Activated B cell treated with CpG ODN at 0.5 μM for 24 hours (primary cell): ENCODE results near the gene THRA. TPM values are rescaled to one million over a fixed set of nuclear protein-coding genes. Genes with fewer than 3 reads are reported as not detected.

Experiments
- ATAC-seq: fragments of 200-7000 bp; cut with Tn5 transposase; one replicate; pipeline ENCODE4 v1.10.0; 2021; ENCODE audit warnings: low read depth, mild to moderate bottlenecking, moderate library complexity
- CTCF ChIA-PET: fragments of 350-600 bp; sonication (Branson Sonifier 250); formaldehyde crosslinking; loops from one replicate; lab custom pipeline; 2021; ENCODE audit warnings: antibody characterized with exemption; lab: Charles Lee
- POLR2A ChIA-PET: fragments of 350-600 bp; sonication (Branson Sonifier 250); formaldehyde crosslinking; loops from one replicate; lab custom pipeline; 2021; ENCODE audit warnings: antibody characterized with exemption; lab: Charles Lee
- DNase-seq: peaks from one replicate; pipeline ENCODE4 v3.0.0; 2022
- H3K27ac Mint-ChIP-seq: one replicate; pipeline ENCODE4 v1.8.0; 2020; ENCODE audit warnings: mixed read lengths
- H3K27me3 Mint-ChIP-seq: one replicate; pipeline ENCODE4 v1.8.0; 2021; ENCODE audit warnings: mixed read lengths
- H3K36me3 Mint-ChIP-seq: one replicate; pipeline ENCODE4 v1.8.0; 2021; ENCODE audit warnings: low read depth, mixed read lengths
- H3K4me1 Mint-ChIP-seq: one replicate; pipeline ENCODE4 v1.8.0; 2021; ENCODE audit warnings: mixed read lengths
- H3K4me3 Mint-ChIP-seq: one replicate; pipeline ENCODE4 v1.8.0; 2020; ENCODE audit warnings: mild to moderate bottlenecking, mixed read lengths
- H3K9me3 Mint-ChIP-seq: one replicate; pipeline ENCODE4 v1.8.0; 2020; ENCODE audit warnings: mixed read lengths
- CTCF ChIP-seq: fragments of 200-600 bp; IDR thresholded peaks from one replicate; pipeline ENCODE4 v1.8.0; 2022; ENCODE audit warnings: antibody characterized with exemption, mild to moderate bottlenecking
- intact Hi-C: fragments of 100-400 bp; cut with micrococcal nuclease; formaldehyde crosslinking; loops from one replicate; pipeline ENCODE4 v1.15.1; 2024
- total RNA-seq: library from RNA; stranded (reverse); gene quantifications from 2 replicates; pipeline ENCODE4 v1.2.3, GENCODE V29; 2022

THRA gene
- total RNA-seq, 1 donor from 2014 or later, result 5.9 TPM

GRCh38 chr17:40124279-40125141, 61.7 kb downstream of the THRA start:
- H3K4me1 Mint-ChIP-seq, result peaks cover 34% of the 10 kb centered on the region
- H3K27ac Mint-ChIP-seq, result peak overlapping the region; percentile 60
- DNase-seq (no peak), ATAC-seq (no peak)
- POLR2A ChIA-PET, result interaction anchor here (0.7 to 5.6 kb wide), 11 partner anchors 10 to 159 kb away, joined by 3 to 87 read pairs (median 7); partner anchors contain the start of genes CASC3, PSMD3 and THRA
- H3K27me3 Mint-ChIP-seq, result no peaks in the 10 kb centered on the region
- H3K9me3 Mint-ChIP-seq, result no peaks in the 10 kb centered on the region
- H3K36me3 Mint-ChIP-seq, result peaks cover 40% of the 10 kb centered on the region
- TF ChIP-seq CTCF, result no peak
- CTCF ChIA-PET, result interaction anchor here (1.0 to 3.5 kb wide), 5 partner anchors 8 to 49 kb away, joined by 3 to 48 read pairs (median 6); no protein-coding TSS in a partner anchor
- peak overlapping the region; percentile 92 for H3K4me3 Mint-ChIP-seq
- intact Hi-C loops, result loop anchor here (5.0 kb wide), 1 partner anchor 457 kb away; the partner anchor contains the start of genes PNMT and TCAP

GRCh38 chr17:40129498-40129897, 66.7 kb downstream of the THRA start:
- DNase-seq (no peak), ATAC-seq (no peak)
- ChIA-PET CTCF (no interaction called here), POLR2A (interaction anchor here (1.3 kb wide), 1 partner anchor 10 kb away, joined by 7 read pairs; no protein-coding TSS in a partner anchor)
- Mint-ChIP-seq H3K27me3 (no peaks in the 10 kb centered on the region), H3K27ac (no peak overlapping the region), H3K4me3 (no peak overlapping the region), H3K36me3 (peaks cover 79% of the 10 kb centered on the region), H3K4me1 (peaks cover 10% of the 10 kb centered on the region), H3K9me3 (no peaks in the 10 kb centered on the region)
- intact Hi-C loops, result no loop called here
- TF ChIP-seq CTCF, result no peak

- Mint-ChIP-seq H3K9me3 (no peaks in the 10 kb centered on the region), H3K4me1 (peaks cover 4% of the 10 kb centered on the region), H3K36me3 (peaks cover 88% of the 10 kb centered on the region), H3K27ac (no peak overlapping the region), H3K4me3 (no peak overlapping the region), H3K27me3 (no peaks in the 10 kb centered on the region)
- CTCF ChIA-PET, result interaction anchor here (1.3 kb wide), 1 partner anchor 17 kb away, joined by 3 read pairs; no protein-coding TSS in a partner anchor
- no peak for TF ChIP-seq CTCF
- intact Hi-C loops, result no loop called here
- ATAC-seq (no peak), DNase-seq (no peak)
- POLR2A ChIA-PET, result interaction anchor here (1.0 to 1.3 kb wide), 2 partner anchors 9 to 55 kb away, joined by 3 to 7 read pairs; no protein-coding TSS in a partner anchor
Observed at GRCh38 chr17:40130352-40131042, 67.7 kb downstream of the THRA start.

- no peak for TF ChIP-seq CTCF
- no peaks in the 10 kb centered on the region for H3K9me3 Mint-ChIP-seq
Observed at GRCh38 chr17:40134184-40134583, 71.4 kb downstream of the THRA start.

More at GRCh38 chr17:40134184-40134583, 71.4 kb downstream of the THRA start:
- H3K27me3 Mint-ChIP-seq, result no peaks in the 10 kb centered on the region
- ChIA-PET POLR2A (interaction anchor here (0.8 to 2.0 kb wide), 4 partner anchors 10 to 80 kb away, joined by 3 to 8 read pairs (median 6); partner anchors contain the start of gene MED24), CTCF (no interaction called here)
- no peak for ATAC-seq
- no peak overlapping the region for H3K27ac Mint-ChIP-seq
- no peak overlapping the region for H3K4me3 Mint-ChIP-seq
- DNase-seq, result no peak
- peaks cover 77% of the 10 kb centered on the region for H3K36me3 Mint-ChIP-seq
- H3K4me1 Mint-ChIP-seq, result peaks cover 4% of the 10 kb centered on the region
- intact Hi-C loops, result no loop called here
